MV-4-11 (cell line): ENCODE data around the gene CYP27A1.
"Not testable (repeated sequence)": the region's sequence is repeated elsewhere in the genome, so short reads cannot be mapped to it uniquely, and the experiment has no call there.

Experiments used
- DNase-seq: peaks from one replicate; lab custom pipeline; 2025; lab: John Stamatoyannopoulos, UW

CYP27A1 gene

GRCh38 chr2:218831378-218831990 lies 49.5 kb downstream of the CYP27A1 start, which contains the start of gene PRKAG3:
PRKAG3 (minus strand) TSS chr2:218831803.
- no peak for DNase-seq

GRCh38 chr2:218832081-218832480 lies 50.1 kb downstream of the CYP27A1 start:
- DNase-seq: no peak

- DNase-seq: no peak
These were observed 50.6 kb downstream of the CYP27A1 start for GRCh38 chr2:218832520-218832919.

GRCh38 chr2:218833023-218833609 lies 51.2 kb downstream of the CYP27A1 start:
- DNase-seq: no peak

- no peak for DNase-seq
These were observed 52.7 kb downstream of the CYP27A1 start for GRCh38 chr2:218834685-218835084.

- no peak for DNase-seq
These were observed 55.5 kb downstream of the CYP27A1 start for GRCh38 chr2:218837495-218837894.

GRCh38 chr2:218839430-218839829 lies 57.5 kb downstream of the CYP27A1 start:
- peak; percentile 51 for DNase-seq

GRCh38 chr2:218839888-218840287 lies 57.9 kb downstream of the CYP27A1 start:
- no peak for DNase-seq

GRCh38 chr2:218844334-218844733 lies 62.4 kb downstream of the CYP27A1 start:
- not testable (repeated sequence) for DNase-seq

GRCh38 chr2:218846963-218847362 lies 65.0 kb downstream of the CYP27A1 start:
- DNase-seq: not testable (repeated sequence)

- DNase-seq: no peak
These were observed 67.8 kb downstream of the CYP27A1 start for GRCh38 chr2:218849721-218850120.

GRCh38 chr2:218850796-218851195 lies 68.8 kb downstream of the CYP27A1 start:
- DNase-seq: no peak

GRCh38 chr2:218851286-218851685 lies 69.3 kb downstream of the CYP27A1 start:
- DNase-seq: no peak

- DNase-seq: peak; percentile 51
These were observed 71.1 kb downstream of the CYP27A1 start for GRCh38 chr2:218852911-218853667.

GRCh38 chr2:218853766-218854165 lies 71.8 kb downstream of the CYP27A1 start:
- peak; percentile 92 for DNase-seq

- DNase-seq: no peak
These were observed 72.9 kb downstream of the CYP27A1 start for GRCh38 chr2:218854860-218855259.

GRCh38 chr2:218855305-218856166 lies 73.6 kb downstream of the CYP27A1 start:
- DNase-seq: no peak

- DNase-seq: no peak
These were observed 74.4 kb downstream of the CYP27A1 start for GRCh38 chr2:218856167-218856895.

GRCh38 chr2:218856896-218857243 lies 74.9 kb downstream of the CYP27A1 start:
- no peak for DNase-seq

GRCh38 chr2:218857371-218858137 lies 75.6 kb downstream of the CYP27A1 start:
- DNase-seq: no peak

- DNase-seq: no peak
These were observed 76.1 kb downstream of the CYP27A1 start for GRCh38 chr2:218858138-218858445.
